GDM1 (cell line): ENCODE results near the gene NEK6.

ENCODE experiments used
- DNase-seq: peaks from one replicate; lab custom pipeline; 2025; lab: John Stamatoyannopoulos, UW

NEK6 gene

GRCh38 chr9:124342776-124343485 is 85.2 kb downstream of the NEK6 start:
- DNase-seq = no peak

DNA sequence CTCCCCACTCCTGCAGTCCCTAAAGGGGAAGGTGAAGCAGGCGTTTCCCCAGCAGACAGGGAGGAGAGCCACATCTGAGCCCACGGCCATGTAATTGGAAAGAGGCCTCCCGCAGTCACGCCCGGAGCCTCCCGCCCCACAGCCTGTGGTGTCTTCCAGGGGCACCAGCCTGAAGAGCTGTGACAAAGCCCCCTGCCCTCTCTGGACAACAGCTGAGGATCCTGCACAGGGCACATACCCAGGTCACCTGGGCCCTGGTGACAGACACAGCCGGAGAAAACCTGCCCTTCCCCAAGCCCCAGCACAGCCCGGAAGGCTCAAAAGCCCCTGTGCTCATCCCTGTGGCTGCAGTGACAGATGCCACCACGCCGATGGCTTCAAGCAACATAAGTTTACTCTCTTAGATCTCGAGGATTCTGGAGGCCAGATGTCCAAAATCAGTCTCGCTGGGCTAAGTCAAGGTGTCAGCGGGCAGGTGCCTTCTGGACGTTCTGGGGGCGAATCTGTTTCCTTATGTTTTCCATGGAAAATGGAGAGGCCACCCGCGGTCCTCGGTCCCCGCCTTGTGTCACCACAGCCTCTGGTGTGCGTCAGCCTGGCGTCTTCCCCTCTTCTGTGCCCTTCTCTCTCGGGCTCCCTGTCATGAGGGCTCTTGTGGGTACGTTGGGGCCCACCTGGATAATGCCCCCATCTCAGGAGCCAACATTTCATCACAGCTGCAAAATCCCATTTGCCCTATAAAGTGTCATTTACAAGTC is 86.0 kb downstream of the NEK6 start:
- no peak for DNase-seq

GRCh38 chr9:124344291-124345050 is 86.7 kb downstream of the NEK6 start:
- DNase-seq = no peak

GRCh38 chr9:124345063-124345462 is 87.3 kb downstream of the NEK6 start:
- DNase-seq = no peak

DNA sequence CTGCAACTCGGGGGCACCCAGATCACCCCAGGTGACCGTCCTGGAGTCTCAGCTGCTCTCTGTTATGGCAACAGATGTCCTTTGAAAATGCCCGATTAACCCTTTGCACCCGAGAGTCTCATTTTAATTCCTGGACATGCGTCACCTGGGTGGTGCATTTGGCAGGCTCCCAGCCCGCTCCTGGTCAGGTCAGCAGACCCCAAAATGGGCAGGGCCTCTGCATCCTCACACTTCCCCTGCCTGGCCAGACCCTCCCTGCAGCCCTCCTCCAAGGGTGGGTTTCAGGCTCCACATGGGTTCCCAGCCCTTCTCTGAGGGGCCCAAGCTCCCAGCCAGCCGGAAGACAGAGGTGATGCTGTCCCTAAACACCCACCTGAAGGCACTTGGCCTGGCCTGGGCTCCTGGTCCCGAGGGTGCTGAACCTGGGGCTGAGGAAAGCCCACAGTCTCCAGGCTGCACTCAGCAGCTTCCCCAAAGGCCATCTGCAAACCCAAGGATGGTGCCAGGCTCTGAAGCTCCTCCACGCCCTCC is 88.1 kb downstream of the NEK6 start:
- DNase-seq = no peak

GRCh38 chr9:124346347-124347163 is 88.8 kb downstream of the NEK6 start:
- DNase-seq = no peak

GRCh38 chr9:124347206-124347967 is 89.6 kb downstream of the NEK6 start:
- DNase-seq = no peak

DNA sequence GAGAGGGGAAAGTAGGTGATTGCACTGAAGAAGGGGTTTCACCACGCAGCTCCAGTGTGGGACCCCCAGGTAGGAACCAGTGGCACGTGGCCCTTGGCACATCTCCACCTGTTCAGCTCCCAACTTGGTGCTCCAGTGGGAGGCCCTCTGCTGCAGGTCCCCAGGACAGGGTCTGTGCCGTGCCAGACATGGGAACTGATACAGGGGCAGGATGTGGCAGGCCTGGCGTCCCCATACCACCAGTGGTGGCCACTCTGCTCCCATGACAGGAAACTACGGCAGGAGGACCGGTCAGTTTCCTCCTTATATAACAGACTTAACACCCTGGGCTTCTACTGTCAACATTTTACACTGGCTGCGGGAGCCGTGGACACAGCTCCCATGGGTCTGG is 90.2 kb downstream of the NEK6 start:
- no peak for DNase-seq

- no peak for DNase-seq
Observed at GRCh38 chr9:124348363-124348762, 90.6 kb downstream of the NEK6 start.

DNA sequence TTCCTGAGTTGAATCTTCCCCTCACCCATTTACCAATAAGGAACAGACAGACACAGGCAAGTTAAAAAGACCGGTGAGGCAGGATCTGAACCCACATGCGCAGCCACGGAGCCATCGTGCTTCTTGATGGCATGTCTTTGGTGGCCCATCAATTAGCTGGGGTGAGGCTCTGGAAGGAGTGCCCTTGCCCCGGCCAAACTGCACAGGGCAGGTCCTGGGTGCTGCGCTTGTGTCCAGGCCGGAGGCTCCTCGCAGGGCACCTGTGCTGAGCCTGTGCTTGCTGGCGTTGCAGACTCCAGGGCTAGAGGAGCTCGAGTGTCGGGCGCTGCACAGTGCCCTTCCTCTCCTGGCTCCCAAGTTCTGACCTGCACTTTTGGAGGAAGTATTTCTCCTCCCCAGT is 91.1 kb downstream of the NEK6 start:
- no peak for DNase-seq

DNA sequence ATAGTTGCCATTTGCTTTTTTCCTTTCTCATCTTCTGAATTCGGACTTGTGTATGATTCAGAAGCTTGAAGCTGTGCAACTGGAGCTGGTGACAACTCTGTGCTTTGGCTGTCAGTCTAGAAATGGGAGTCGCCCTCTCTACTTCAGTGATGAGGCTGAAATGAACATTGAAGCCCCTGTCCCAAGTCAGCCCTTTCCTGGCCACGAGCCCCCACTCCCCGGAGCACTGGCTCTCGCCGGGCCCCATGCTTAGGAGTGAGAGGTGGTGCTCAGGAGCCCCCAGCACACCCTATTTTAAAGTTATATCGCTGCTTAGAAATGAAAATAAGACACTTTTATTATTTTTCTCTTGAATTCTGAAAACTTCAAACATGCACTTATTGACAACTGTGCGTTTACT is 91.5 kb downstream of the NEK6 start:
- DNase-seq = no peak

DNA sequence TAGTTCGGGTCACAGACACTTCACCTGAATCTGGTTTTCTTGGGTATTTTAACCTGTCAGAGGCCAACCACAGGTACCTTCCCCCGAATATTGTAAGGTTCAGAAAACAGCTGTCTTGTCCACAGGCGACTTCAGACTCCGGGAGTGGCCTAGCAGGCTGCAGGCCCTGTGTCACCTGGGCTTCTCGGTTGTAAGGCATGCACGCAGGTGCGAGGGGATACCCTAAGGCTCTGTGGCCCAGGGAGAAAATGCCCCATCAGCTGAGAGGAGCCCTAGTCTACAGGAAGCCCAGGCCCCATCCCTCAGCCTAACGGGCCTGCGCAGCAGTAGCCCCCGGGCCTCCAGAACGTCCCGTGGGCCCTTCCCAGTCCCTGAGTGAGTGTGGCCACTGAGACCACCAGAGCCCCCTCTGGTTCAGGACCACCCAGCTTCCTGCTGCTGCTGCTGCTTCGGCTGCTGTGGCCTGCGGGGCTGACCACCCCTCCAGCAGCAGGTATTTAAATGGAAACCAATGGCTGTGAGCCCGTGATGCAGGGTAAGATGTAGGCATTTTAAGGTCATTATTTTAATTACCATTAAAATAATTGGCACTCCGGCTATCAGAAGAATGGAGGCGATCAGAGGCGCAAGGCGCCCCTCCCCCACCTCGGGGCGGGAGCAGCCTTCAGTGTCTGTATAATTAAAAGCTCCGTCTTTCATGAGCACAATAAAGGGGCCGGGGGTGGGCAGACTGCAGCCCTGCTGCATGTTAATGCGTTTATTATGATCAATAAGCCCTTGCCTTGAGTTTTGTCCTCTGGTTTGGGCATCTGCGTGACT is 92.1 kb downstream of the NEK6 start:
- no peak for DNase-seq

- DNase-seq = no peak
Observed at GRCh38 chr9:124350494-124351263, 92.9 kb downstream of the NEK6 start.

DNA sequence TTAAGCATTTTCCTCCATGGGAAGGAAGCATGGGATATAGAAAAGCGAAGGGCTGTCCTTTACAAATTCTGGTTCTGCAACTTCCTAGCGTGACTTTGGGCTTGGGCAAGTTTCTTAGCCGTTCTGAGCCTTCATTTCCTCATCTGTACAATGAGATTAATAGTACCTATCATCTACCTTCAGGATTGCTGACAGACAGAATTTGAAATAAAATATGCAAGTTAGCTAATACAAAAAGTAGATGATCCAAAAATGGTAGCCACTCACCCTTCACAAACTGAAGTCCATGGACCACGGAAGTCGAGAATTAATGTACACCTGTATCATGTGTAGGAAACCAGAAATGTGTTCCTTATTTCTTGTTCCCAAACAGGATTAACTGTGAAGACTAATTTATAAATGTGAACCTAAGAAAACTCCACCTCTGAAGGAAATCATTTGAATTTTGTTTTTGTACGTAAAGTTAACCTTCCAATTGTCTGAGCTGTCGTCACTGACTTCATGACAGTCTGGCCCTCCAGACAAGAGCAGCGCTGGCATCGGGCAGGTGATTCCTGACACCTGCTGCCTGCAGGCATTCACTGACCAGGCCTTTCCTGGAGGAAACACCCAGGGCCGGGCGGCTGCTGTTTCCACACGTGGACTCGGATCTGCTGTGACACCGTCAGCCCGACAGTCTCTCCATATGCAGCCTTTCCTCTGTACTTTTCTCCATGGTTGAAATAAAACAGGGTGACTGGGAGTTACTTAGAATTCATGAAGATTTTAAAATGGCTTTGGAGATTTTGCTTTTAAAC is 94.1 kb downstream of the NEK6 start:
- DNase-seq = no peak

DNA sequence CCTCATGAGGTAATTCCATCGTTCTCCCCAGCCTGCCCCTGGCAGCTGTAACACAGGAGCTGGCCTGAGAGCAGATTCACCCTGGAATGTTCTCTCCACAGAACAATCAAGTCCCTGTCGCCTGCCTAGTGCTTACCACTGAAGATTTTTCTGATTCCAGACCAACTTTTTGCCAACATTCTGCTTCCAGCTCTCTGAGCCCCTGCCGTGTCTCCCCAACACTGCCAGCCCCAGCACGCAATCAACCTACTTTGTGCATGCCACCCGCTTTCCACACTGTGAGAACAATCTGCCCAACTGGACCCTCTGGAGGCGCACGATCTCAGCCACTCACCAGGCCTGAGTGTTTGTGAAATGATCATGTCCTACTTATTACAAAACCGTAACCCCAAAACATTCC is 94.9 kb downstream of the NEK6 start:
- no peak for DNase-seq

DNA sequence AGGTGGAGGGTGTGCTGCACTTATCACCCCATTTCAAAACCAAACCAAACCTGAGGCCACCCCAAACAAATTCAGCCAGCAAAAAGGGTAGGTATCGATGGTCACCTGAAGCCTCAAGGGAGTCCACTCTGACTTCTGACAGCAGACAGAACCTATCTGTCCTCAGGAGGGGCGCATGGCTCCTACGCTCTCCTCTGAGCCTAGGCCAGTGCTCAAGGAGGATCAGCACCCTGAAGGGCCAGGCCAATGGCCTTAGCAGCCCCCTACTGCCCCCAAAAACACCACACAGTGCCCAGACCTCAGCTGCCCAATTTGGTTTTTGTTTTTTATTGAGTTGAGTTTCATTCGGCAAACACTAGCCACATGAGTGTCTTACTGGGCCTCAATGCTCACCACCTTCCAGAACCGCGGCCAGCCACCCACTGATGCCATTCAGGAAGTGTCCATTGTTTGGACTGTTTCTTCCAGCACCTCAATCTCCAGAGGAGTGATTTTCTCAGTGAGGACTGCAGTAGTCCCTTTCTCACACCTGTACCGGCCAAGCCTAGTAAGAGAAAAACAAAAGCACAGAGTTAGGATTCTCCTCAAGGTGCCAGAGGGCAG is 95.5 kb downstream of the NEK6 start:
- no peak for DNase-seq

DNA sequence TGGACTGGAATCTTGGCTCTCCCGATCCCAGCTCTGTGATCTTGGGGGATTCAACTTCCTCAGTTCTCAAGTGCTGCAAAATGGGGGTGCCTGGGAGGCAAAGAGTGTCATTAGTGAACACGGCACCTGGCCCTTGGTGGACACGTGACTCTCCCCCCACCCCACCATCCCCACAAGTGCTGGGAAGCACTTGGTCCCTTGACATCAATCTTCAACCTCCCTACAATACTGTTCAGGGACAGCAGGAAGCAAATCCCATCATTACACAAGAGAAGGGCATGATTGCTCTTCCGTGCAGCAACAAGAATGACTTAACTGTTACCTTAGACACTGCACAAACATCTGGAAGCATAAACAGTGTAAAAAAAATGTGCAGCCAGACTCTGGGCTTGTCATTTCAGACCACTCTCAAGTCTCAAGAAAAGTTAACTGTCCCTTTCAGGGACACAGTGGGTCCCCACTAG is 96.1 kb downstream of the NEK6 start:
- DNase-seq = no peak
